ENCODE results near the gene KIAA1755. TPM values are rescaled to one million over a fixed set of nuclear protein-coding genes. Genes with fewer than 3 reads are reported as not detected.

The KIAA1755 gene
- total RNA-seq, 1 donor from 2014 or later = not detected

DNA sequence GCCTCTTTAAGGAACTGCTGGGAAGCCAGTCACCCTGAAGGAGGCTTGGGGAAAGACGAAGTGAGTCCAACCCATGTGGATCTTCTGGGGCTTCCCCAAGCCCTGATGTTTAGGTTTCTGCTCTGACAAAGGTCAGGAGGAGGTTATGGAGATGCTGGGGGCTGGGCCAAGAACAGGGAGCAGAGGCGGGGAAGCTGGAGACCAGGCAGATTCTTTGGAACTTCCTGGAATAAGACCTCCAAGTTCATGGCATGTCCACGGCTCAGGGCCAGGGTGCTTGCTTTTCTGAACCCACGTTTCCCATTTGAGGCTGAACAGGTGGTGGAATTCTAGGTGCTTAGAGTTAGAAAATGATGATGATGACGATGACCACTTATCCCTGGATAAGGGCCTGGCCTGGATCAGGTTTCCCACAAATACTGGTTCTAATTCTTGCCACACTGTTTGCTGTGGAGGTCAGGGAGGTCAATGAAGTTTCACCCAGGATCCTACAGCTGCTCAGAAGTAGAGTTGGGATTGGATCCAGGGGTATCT is 65.5 kb downstream of the KIAA1755 start:
- no peak for FAIRE-seq
- Histone ChIP-seq H3K4me3 (ENCODE audit: low read depth, low read length) (no peak overlapping the region), H3K36me3 (ENCODE audit: control insufficient read depth, insufficient read depth, low read length) (no peaks in the 10 kb centered on the region), H3K27me3 (ENCODE audit: control insufficient read depth, insufficient read depth, low read length) (no peaks in the 10 kb centered on the region)
- no peak for DNase-seq (ENCODE audit: low read depth)
- TF ChIP-seq, protein P1, sequence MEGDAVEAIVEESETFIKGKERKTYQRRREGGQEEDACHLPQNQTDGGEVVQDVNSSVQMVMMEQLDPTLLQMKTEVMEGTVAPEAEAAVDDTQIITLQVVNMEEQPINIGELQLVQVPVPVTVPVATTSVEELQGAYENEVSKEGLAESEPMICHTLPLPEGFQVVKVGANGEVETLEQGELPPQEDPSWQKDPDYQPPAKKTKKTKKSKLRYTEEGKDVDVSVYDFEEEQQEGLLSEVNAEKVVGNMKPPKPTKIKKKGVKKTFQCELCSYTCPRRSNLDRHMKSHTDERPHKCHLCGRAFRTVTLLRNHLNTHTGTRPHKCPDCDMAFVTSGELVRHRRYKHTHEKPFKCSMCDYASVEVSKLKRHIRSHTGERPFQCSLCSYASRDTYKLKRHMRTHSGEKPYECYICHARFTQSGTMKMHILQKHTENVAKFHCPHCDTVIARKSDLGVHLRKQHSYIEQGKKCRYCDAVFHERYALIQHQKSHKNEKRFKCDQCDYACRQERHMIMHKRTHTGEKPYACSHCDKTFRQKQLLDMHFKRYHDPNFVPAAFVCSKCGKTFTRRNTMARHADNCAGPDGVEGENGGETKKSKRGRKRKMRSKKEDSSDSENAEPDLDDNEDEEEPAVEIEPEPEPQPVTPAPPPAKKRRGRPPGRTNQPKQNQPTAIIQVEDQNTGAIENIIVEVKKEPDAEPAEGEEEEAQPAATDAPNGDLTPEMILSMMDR (IDR thresholded peaks at IDR 0.05; ENCODE audit: insufficient read depth, low read length, severe bottlenecking) = no peak

DNA sequence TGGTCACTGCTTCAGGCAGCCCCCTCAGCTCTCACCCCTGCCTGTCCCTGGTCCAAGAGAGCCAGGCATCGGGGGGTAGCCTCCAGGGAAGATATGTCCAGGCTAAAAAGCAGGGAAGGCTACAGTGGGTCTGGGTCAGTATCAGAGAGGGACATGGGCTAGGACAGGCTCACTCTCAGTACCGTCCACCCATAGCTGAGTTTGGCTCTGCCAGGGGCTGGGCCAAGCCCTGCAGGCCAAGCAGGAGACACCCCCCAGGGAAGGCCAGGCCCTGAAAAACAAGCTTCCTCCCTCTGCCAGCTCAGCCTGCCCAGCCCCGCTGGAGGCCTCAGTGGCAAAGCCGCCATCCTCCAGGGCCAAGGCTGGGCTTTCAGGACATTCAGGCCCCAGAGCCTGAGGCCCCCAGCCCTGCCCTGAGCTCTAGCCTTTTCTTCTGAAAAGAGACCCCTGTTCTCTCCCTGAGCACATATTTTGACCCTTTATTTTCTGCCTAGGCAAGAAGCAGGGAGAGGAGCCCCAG is 66.9 kb downstream of the KIAA1755 start:
- DNase-seq (ENCODE audit: low read depth) = no peak
- no peak for FAIRE-seq
- no peak overlapping the region for H3K4me3 ChIP-seq (ENCODE audit: low read depth, low read length)
- TF ChIP-seq, protein P1 (IDR thresholded peaks at IDR 0.05; ENCODE audit: insufficient read depth, low read length, severe bottlenecking) = no peak
- no peaks in the 10 kb centered on the region for H3K27me3 ChIP-seq (ENCODE audit: control insufficient read depth, insufficient read depth, low read length)
- H3K36me3 ChIP-seq (ENCODE audit: control insufficient read depth, insufficient read depth, low read length) = no peaks in the 10 kb centered on the region

DNA sequence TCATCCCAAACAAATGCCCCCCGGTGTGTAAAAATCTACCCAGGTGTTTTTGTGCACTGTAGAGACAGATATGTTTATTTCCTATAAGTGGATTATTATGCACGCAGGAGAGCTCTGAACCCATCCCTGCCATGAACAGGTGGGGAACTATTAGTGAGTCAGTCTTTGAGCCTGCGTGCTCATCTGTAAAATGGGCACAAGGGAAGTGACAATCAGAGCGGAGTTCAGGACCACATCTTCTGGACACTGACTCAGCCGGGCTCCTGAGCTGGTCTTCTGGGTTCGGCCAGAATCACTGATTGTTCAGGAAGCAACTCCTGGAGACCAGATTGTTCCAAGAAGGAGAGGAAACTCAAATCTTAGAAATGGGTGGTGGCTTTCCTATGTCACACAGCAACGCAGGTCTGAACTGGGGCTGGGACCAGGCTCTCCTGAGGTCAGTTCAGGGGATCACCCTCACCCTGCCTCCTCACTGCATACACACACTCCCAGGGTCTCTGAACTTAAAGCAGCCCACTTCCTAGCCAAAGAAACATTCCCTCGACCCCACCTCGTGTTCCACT is 68.1 kb downstream of the KIAA1755 start:
- TF ChIP-seq, protein P1 (IDR thresholded peaks at IDR 0.05; ENCODE audit: insufficient read depth, low read length, severe bottlenecking) = no peak
- FAIRE-seq = peak; percentile 13
- H3K4me3 ChIP-seq (ENCODE audit: low read depth, low read length) = no peak overlapping the region
- no peaks in the 10 kb centered on the region for H3K36me3 ChIP-seq (ENCODE audit: control insufficient read depth, insufficient read depth, low read length)
- DNase-seq (ENCODE audit: low read depth) = no peak
- no peaks in the 10 kb centered on the region for H3K27me3 ChIP-seq (ENCODE audit: control insufficient read depth, insufficient read depth, low read length)

DNA sequence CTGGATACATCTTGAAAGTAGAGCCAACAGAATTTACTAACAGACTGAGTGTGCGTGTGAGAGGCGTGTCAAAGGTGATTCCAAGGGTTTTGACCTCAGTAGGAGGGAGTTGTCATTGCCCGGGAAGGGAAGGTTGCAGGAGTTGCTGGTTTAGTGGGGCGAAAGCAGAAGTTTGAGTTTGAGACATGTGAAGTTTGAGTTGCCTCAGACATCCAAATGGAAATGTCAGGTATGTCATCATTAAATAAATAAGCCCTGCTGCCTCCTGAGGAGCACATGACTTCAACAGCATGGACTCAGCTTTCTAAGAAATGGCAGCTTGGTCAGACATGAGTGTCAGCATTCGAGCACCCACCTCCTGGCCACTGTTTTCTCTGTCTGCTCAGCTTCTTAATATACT is 68.9 kb downstream of the KIAA1755 start:
- TF ChIP-seq, protein P1 (IDR thresholded peaks at IDR 0.05; ENCODE audit: insufficient read depth, low read length, severe bottlenecking) = no peak
- no peaks in the 10 kb centered on the region for H3K27me3 ChIP-seq (ENCODE audit: control insufficient read depth, insufficient read depth, low read length)
- DNase-seq (ENCODE audit: low read depth) (no peak), FAIRE-seq (no peak)
- H3K4me3 ChIP-seq (ENCODE audit: low read depth, low read length) = no peak overlapping the region
- H3K36me3 ChIP-seq (ENCODE audit: control insufficient read depth, insufficient read depth, low read length) = no peaks in the 10 kb centered on the region

DNA sequence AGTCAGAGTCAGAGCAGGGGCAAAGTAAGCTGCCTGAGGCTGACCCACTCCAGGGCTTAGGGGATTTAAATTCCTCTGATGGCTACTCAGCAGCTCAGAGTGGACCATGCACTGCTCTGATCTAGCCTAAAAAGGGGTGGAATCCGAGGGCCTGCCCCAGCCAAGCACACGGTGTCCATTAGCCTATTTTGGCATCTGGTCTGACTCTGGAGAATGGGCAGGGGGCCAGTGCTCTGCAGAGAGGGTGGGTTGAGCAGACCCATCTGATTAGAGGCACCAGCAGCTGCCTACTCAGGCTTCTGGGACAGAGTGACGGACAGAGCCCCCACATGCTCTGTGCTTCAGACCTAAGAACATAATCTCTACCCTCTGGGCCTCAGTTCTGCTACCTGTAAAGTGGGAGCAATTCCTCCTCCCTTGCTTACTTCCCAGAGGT is 69.6 kb downstream of the KIAA1755 start:
- FAIRE-seq (peak; percentile 58), DNase-seq (ENCODE audit: low read depth) (no peak)
- H3K27me3 ChIP-seq (ENCODE audit: control insufficient read depth, insufficient read depth, low read length) = no peaks in the 10 kb centered on the region
- TF ChIP-seq, protein P1 (IDR thresholded peaks at IDR 0.05; ENCODE audit: insufficient read depth, low read length, severe bottlenecking) = no peak
- no peaks in the 10 kb centered on the region for H3K36me3 ChIP-seq (ENCODE audit: control insufficient read depth, insufficient read depth, low read length)
- H3K4me3 ChIP-seq (ENCODE audit: low read depth, low read length) = no peak overlapping the region

All from bronchial epithelial cell (primary cell).